GM12892 (cell line): ENCODE measurements around the gene BLOC1S5.

ENCODE experiments used
- DNase-seq: peaks from one replicate; pipeline ENCODE4 v3.0.0; 2011; ENCODE audit not compliant: insufficient read length
- FAIRE-seq: peaks from 2 replicates; lab custom pipeline; 2011; peaks lifted over from hg19 to GRCh38; lab: Jason Lieb, UNC
- POLR2A ChIP-seq: IDR thresholded peaks from 2 replicates; pipeline ENCODE4 v1.6.1; 2011; ENCODE audit warnings: low read depth, low read length, control low read depth
- POLR2AphosphoS5 ChIP-seq: IDR thresholded peaks from 2 replicates; pipeline ENCODE4 v1.6.1; 2011; ENCODE audit warnings: low read depth, low read length, control low read depth
- TAF1 ChIP-seq: IDR thresholded peaks from 2 replicates; pipeline ENCODE4 v1.6.1; 2011; ENCODE audit warnings: low read depth, mild to moderate bottlenecking, control low read depth, low read length, borderline replicate concordance

Gene BLOC1S5

DNA sequence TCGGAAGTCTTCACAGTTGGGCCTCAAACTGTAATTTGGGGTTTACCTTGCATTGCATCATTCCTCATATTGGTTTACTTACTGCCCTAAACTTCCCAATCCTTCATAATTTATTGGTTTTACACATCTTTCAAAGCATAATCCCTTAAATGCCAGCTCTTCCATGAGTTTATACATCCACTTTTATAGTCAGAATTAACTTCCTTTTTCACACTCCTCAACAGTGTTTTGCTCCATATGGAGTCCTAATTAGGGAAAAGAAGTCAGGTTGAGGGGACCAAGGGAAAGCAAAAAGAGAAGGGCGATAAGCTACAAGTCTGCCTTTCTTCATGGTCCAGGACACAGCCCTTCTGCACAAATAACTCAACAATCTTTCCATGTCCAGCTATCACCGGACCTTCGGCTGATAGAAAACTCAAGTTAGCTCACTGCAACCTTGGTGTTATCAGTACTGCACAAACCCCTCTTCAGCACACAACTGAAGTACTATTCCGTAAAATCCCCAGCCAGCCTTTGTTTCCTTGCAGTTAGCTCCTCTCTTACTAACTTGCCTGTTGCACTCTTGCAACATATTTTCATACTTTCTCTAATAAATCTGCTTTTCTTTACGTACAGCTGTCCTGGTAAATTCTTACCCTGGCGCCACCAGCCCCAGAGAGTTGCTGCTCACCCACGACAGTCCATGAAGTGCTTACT is 36.1 kb upstream of the BLOC1S5 start:
- FAIRE-seq (no peak), DNase-seq (no peak)
- TF ChIP-seq TAF1, result no peak
- no peak for TF ChIP-seq POLR2AphosphoS5
- TF ChIP-seq POLR2A, result no peak

DNA sequence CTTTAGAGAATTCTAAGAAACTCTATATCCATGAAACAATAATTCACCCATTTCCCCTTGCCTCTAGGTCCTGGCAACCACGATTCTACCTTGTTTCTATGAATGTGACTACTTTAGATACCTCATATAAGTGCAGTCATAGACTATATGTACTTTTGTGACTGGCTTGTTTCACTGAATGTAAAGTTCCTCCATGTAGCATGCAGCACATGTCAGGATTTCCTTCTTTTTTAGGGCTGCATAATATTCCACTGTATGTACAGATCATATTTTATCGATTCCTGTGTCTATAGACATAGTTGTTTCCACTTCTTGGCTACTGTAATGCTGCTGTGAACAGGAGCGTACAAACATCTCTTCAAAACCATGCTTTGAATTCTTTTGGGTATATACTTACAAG is 26.5 kb upstream of the BLOC1S5 start:
- TF ChIP-seq POLR2AphosphoS5, result no peak
- no peak for TF ChIP-seq POLR2A
- TF ChIP-seq TAF1, result no peak
- DNase-seq, result no peak
- FAIRE-seq, result no peak

DNA sequence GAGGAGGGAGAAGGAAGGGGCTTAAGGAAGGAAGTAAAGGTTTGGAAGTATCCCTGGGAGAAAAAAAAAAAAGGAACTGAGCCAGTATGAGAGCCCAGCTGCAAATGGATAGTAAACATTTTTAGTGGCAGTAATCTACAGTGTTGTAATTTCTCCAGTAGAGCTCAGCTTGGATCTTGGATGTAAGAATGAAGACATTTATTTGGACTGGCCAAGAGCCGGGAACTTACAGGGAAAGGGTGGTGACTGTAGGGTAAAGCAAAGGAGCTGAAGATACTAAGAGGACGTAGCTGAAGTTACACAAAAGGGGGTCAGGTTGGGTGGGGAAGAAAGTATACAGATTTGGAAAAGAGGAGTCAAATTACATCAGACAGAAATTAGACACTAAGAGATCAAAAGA is 24.7 kb upstream of the BLOC1S5 start:
- no peak for TF ChIP-seq POLR2A
- no peak for TF ChIP-seq TAF1
- no peak for TF ChIP-seq POLR2AphosphoS5
- DNase-seq (no peak), FAIRE-seq (no peak)

- no peak for DNase-seq
- no peak for TF ChIP-seq TAF1
- no peak for TF ChIP-seq POLR2A
- TF ChIP-seq POLR2AphosphoS5, result no peak
- FAIRE-seq, result no peak
Measured at GRCh38 chr6:8087870-8088754, 23.9 kb upstream of the BLOC1S5 start.

DNA sequence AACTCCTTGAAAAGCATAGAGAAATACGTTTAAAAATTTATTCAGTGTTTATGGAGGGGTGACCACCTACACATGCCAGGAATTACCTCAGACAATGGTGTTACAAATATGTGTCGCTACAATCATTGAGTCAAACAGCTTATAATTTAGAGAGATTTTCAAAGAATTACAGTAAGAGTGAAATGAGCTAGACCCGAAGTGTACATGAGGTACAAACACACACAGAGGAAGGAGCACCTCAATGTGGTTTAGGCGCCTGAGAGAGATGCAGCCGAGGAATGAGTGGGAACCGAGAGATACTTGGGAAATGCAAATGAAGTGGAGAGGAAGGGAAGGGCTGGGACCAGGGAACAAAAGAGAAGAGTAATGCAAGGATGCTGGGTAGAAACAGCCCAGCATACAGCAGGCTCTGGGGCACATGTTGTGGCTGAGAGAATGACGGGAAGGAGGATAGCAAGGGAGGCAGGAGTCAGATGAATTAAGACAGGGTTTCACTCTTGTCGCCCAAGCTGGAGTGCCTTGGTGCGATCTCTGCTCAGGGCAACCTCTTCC is 22.6 kb upstream of the BLOC1S5 start:
- DNase-seq, result no peak
- TF ChIP-seq TAF1 (no peak), POLR2A (no peak), POLR2AphosphoS5 (no peak)
- FAIRE-seq, result no peak

GRCh38 chr6:8085053-8085511 is 20.9 kb upstream of the BLOC1S5 start:
- no peak for FAIRE-seq
- TF ChIP-seq TAF1 (no peak), POLR2A (no peak), POLR2AphosphoS5 (no peak)
- DNase-seq, result no peak

- TF ChIP-seq TAF1 (no peak), POLR2A (no peak), POLR2AphosphoS5 (no peak)
- FAIRE-seq (no peak), DNase-seq (no peak)
Measured at GRCh38 chr6:8084586-8084985, 20.4 kb upstream of the BLOC1S5 start.

GRCh38 chr6:8082954-8083858 is 19.0 kb upstream of the BLOC1S5 start:
- TF ChIP-seq POLR2AphosphoS5, result no peak
- TF ChIP-seq TAF1, result no peak
- no peak for TF ChIP-seq POLR2A
- DNase-seq, result no peak
- no peak for FAIRE-seq

DNA sequence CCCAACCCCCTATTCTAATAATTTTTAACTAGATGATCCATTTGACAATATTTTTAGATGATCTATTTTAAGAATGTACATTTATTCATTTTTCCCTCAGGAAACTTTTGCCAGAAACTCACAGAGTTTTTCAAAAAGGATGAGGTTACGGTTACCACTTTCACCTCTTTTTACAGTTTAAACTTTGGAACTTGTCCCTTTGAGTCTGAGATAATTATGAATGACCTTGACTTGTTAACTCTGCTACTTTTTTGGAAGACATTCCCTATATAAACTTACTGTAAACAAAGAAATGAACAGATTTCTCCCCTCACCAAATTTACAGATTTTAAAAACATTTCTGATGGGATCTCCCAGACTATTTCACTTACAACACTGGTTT is 18.4 kb upstream of the BLOC1S5 start:
- TF ChIP-seq POLR2A, result no peak
- TF ChIP-seq TAF1, result no peak
- no peak for TF ChIP-seq POLR2AphosphoS5
- FAIRE-seq, result no peak
- no peak for DNase-seq

DNA sequence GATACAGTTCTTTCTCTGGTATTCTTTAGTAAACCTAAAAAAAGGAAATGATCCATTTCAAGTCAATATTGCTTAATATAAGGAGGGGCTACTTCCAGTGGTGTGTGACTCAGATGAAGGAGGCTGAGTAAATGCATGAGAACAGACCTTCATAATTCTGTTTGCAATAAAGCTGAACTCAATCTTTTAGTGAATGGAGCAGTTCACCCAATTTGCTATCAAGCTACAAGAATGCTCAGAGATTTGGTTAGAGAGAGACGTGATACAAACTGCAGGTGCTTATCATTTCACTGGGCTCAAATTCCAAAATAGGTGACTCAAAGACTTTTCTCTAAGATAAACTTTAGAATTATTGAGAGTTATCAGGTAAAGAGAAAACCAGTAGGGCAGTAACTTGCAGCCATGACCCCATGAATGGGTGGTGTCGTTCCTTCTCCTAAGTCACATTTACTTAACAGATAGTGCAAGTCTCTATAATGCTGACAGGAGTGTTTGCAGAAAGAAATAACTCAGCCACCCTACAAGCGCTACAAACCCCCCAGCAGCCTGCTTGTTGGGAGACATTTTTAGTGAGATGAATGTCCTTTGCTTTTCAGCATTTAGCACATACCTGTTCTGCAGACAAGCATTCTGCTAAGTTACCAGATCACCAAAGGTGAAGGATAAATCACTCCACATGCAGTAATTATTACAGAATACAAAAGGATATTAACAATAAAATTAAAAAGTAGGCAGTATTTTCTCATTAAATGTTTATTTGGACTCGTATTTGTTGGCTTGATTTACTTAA is 16.4 kb upstream of the BLOC1S5 start:
- peak; percentile 36 for FAIRE-seq
- no peak for DNase-seq
- TF ChIP-seq POLR2AphosphoS5, result no peak
- TF ChIP-seq TAF1, result no peak

DNA sequence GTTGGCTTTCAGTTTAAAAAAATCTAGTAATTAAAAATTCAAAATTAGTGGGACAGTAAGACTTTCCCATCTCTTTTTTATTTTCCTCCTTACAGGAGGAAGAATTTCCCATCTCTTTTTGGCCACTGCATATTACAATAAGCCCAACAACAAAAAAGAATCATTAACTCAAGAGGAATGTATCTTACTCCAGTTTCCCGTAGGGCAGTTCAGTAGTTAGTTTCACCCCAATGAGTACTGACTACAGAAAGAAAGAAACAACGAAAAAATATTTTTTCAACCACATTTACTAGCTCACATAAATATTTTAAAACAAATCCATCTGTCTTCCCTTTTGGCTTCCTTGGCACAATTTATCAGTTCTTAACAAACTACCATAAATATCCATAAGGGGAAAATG is 14.9 kb upstream of the BLOC1S5 start:
- no peak for FAIRE-seq
- no peak for TF ChIP-seq POLR2AphosphoS5
- no peak for TF ChIP-seq POLR2A
- TF ChIP-seq TAF1, result no peak
- no peak for DNase-seq
